KMS-11 (cell line): Measurements from ENCODE around the gene SLC66A2.

Experiments
- H2AFZ ChIP-seq: fragments of 200-600 bp; sonication (generic); 2 replicates; pipeline ENCODE4 v1.6.1; 2016; ENCODE audit warnings: antibody characterized with exemption, mixed run types, low read depth
- H3K27ac ChIP-seq: fragments of 200-600 bp; sonication (generic); 2 replicates; pipeline ENCODE4 v1.6.1; 2016; ENCODE audit warnings: mild to moderate bottlenecking, mixed run types
- H3K27me3 ChIP-seq: fragments of 200-600 bp; sonication (generic); 2 replicates; pipeline ENCODE4 v1.6.1; 2017; ENCODE audit warnings: mild to moderate bottlenecking, low read depth, mixed run types, moderate library complexity; ENCODE audit not compliant: insufficient read depth
- H3K36me3 ChIP-seq: fragments of 200-600 bp; sonication (generic); 2 replicates; pipeline ENCODE4 v1.6.1; 2017; ENCODE audit warnings: mild to moderate bottlenecking, mixed run types; ENCODE audit not compliant: insufficient read depth
- H3K4me1 ChIP-seq: fragments of 200-600 bp; sonication (generic); 2 replicates; pipeline ENCODE4 v1.6.1; 2016; ENCODE audit warnings: mild to moderate bottlenecking, low read depth, mixed run types; ENCODE audit not compliant: poor library complexity, severe bottlenecking
- H3K4me2 ChIP-seq: fragments of 200-600 bp; sonication (generic); 2 replicates; pipeline ENCODE4 v1.7.0; 2016; ENCODE audit warnings: mild to moderate bottlenecking, mixed run types
- H3K4me3 ChIP-seq: fragments of 200-600 bp; sonication (generic); IDR thresholded peaks from 2 replicates; pipeline ENCODE4 v1.6.1; 2017; ENCODE audit warnings: low read depth, low read length, mixed read lengths; ENCODE audit not compliant: insufficient read depth
- H3K79me2 ChIP-seq: fragments of 200-600 bp; sonication (generic); 2 replicates; pipeline ENCODE4 v1.6.1; 2016; ENCODE audit warnings: low read depth, mixed run types; ENCODE audit not compliant: insufficient read depth
- H3K9ac ChIP-seq: fragments of 200-600 bp; sonication (generic); 2 replicates; pipeline ENCODE4 v1.6.1; 2016; ENCODE audit warnings: mild to moderate bottlenecking, mixed run types
- H4K20me1 ChIP-seq: fragments of 200-600 bp; sonication (generic); 2 replicates; pipeline ENCODE4 v1.6.1; 2016; ENCODE audit warnings: mild to moderate bottlenecking, mixed run types; ENCODE audit not compliant: insufficient read depth
- CTCF ChIP-seq: fragments of 200-600 bp; sonication (generic); conservative IDR thresholded peaks from 2 replicates; pipeline ENCODE4 v1.6.1; 2017; ENCODE audit warnings: low read depth, mild to moderate bottlenecking, antibody characterized with exemption, low read length, moderate library complexity, mixed read lengths

SLC66A2 gene

DNA sequence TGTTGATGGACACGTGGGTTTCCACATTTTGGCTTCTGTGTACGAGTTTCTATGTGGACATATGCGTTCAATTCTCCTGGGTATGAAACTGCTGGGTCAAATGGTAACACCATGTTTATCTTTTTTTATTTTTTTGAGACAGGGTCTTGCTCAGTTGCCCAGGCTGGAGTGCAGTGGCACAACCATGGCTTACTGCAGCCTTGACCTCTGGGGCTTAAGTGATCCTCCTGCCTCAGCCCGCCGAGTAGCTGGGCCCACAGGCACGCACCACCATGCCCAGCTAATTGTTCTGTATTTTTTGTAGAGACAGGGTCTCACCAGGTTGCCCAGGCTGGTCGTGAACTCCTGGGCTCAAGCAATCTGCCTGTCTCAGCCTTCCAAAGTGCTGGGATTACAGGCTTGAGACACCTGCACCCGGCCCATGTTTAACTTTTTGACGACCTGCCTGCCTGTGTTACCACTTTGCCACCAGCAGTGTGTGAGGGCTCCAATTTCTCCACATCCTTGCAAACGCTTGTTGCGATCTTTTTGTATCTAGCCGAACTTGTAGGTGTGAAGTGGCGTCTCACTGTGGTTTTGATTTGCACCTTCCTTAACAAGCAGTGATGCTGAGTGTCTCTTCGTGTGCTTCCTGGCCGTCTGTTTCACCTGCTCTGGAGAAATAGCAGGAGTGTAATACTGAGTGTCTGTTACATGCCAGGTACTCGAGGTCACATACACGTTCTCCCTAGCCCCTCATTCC lies 19.9 kb upstream of the SLC66A2 start:
- no peaks in the 10 kb centered on the region for H3K27me3 ChIP-seq
- H3K4me1 ChIP-seq, result no peaks in the 10 kb centered on the region
- peaks cover 9% of the 10 kb centered on the region; the same call in 1 of the 2 replicates for H3K36me3 ChIP-seq
- H3K79me2 ChIP-seq, result peaks cover 38% of the 10 kb centered on the region
- no peak overlapping the region for H3K27ac ChIP-seq
- no peak overlapping the region for H3K4me2 ChIP-seq
- no peak for TF ChIP-seq CTCF
- peaks cover 5% of the 10 kb centered on the region; the same call in 1 of the 2 replicates for H4K20me1 ChIP-seq
- H3K4me3 ChIP-seq, result no peak overlapping the region
- no peak overlapping the region for H3K9ac ChIP-seq
- no peak overlapping the region for H2AFZ ChIP-seq

DNA sequence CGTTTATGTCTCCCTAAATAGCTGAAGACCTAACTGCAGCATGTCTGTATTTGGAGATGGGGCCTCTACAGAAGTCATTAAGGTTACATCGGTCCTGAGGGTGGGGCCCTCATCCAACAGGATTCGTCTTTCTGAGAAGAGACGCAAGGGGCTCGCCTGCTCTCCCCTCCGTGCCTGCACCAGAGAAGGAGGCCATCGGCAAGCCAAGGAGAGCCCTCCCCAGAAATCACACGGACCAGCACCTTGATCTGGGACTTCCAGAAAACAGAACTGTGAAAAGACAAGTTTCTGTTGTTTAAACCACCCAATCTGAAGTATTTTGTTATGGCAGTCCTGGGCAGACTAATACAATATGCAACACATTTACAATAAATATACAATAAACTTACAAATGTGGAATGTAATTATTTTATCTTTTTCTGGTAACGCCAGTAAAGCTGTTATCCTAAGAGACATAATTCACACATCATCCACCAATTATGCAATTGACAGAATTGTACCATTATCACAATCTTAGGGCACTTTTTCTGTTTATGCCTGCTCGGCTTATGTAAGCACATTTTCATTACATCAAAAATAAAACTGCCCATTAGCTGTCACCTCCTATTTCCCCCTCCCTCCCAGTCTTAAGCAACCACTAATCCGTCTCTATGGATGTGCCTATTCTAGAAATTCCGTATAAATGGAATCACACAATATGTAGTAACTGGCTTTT lies 19.1 kb upstream of the SLC66A2 start:
- peaks cover 9% of the 10 kb centered on the region; the same call in 1 of the 2 replicates for H3K36me3 ChIP-seq
- no peaks in the 10 kb centered on the region for H4K20me1 ChIP-seq
- H3K79me2 ChIP-seq, result peaks cover 30% of the 10 kb centered on the region

GRCh38 chr18:79965119-79965902 lies 13.9 kb upstream of the SLC66A2 start:
- H3K4me3 ChIP-seq, result no peak overlapping the region
- TF ChIP-seq CTCF, result no peak
- H3K79me2 ChIP-seq, result no peaks in the 10 kb centered on the region
- H3K27ac ChIP-seq, result peak overlapping the region; percentile 10; the same call in 1 of the 2 replicates
- H3K36me3 ChIP-seq, result no peaks in the 10 kb centered on the region
- peak overlapping the region; percentile 57; the same call in 1 of the 2 replicates for H3K9ac ChIP-seq
- H3K4me1 ChIP-seq, result no peaks in the 10 kb centered on the region
- H2AFZ ChIP-seq, result no peak overlapping the region
- H3K27me3 ChIP-seq, result no peaks in the 10 kb centered on the region
- no peaks in the 10 kb centered on the region for H4K20me1 ChIP-seq
- 0 out of 2 replicates have a peak overlapping the region, but pooled peaks have one; percentile 7 for H3K4me2 ChIP-seq

More for the DNA sequence above, 19.1 kb upstream of the SLC66A2 start:
- Histone ChIP-seq H3K27me3 (no peaks in the 10 kb centered on the region), H3K4me1 (no peaks in the 10 kb centered on the region), H3K4me3 (no peak overlapping the region), H3K27ac (no peak overlapping the region), H3K9ac (no peak overlapping the region), H3K4me2 (no peak overlapping the region), H2AFZ (no peak overlapping the region)
- no peak for TF ChIP-seq CTCF

GRCh38 chr18:79964330-79965118 lies 13.1 kb upstream of the SLC66A2 start, which contains the start of gene HSBP1L1:
TSS of gene HSBP1L1 (plus strand) at chr18:79964643. CDS start at chr18:79964736, 93 bp downstream.
- Histone ChIP-seq H3K4me3 (no peak within 1 kb of the TSS), H3K4me1 (no peaks in the 10 kb centered on the region), H3K27ac (peak within 1 kb of the TSS; percentile 10; the same call in 1 of the 2 replicates), H3K79me2 (no peaks in the 10 kb centered on the region), H2AFZ (no peak within 1 kb of the TSS), H3K9ac (peak within 1 kb of the TSS; percentile 57; the same call in 1 of the 2 replicates), H3K4me2 (0 out of 2 replicates have a peak within 1 kb of the TSS, but pooled peaks have one; percentile 7), H3K36me3 (no peaks in the 10 kb centered on the region), H4K20me1 (no peaks in the 10 kb centered on the region), H3K27me3 (no peaks in the 10 kb centered on the region)
- no peak for TF ChIP-seq CTCF
